ENCODE measurements around the gene MEIS2.

MEIS2 gene

GRCh38 chr15:37100109-37100965 lies at the start of gene MEIS2:
Gene MEIS2 (minus strand): TSS chr15:37100549. CDS start chr15:37099466, 1,083 bp downstream.
- DNase-seq (ENCODE audit: extremely low read depth in 1 of 2, low read depth in 1 of 2), result no peak

GRCh38 chr15:37149146-37149545 lies 48.8 kb upstream of the MEIS2 start:
- DNase-seq (ENCODE audit: extremely low read depth in 1 of 2, low read depth in 1 of 2), result no peak

- no peak for DNase-seq (ENCODE audit: extremely low read depth in 1 of 2, low read depth in 1 of 2)
Measured at GRCh38 chr15:37148714-37149113, 48.4 kb upstream of the MEIS2 start.

DNA sequence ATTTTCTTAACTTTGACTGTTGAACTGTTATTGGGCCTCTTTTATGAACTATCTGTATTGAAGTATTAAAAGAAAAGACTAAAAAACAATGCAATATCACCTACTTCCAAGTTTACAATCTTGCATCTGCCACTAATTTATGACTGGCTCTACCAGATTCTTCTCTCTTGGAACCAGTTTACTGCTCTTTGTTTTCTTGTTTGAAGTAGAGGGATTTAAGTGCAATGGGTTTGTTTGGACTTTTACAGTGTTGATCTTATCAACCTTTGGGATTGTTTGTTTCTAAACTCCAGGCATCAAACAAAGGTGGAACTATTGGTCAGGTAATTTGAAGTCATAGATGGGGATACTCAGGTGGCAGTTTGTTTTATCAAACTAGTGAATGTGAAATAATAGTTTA lies 43.0 kb upstream of the MEIS2 start:
- no peak for DNase-seq (ENCODE audit: extremely low read depth in 1 of 2, low read depth in 1 of 2)

DNA sequence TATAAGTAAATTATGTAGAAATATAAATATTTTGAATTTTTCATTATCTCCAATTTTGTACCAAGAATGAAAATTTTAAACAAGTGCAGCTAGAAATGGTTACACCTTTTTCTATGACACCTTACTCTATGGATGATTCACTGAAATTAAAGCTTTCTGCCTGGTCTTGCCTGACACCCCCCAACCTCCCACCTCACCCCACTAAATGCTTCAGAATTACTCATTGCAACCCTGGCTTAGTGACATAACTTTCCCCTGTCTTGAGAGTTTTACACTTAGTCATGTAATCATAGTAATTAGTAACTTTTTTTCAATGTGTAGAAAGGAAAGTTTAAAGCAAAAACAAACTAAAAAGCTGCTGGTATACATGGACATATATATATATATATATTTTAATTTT lies 42.0 kb upstream of the MEIS2 start:
- no peak for DNase-seq (ENCODE audit: extremely low read depth in 1 of 2, low read depth in 1 of 2)

- DNase-seq (ENCODE audit: extremely low read depth in 1 of 2, low read depth in 1 of 2), result no peak
Measured at GRCh38 chr15:37140531-37141058, 40.2 kb upstream of the MEIS2 start.

GRCh38 chr15:37138591-37139215 lies 38.4 kb upstream of the MEIS2 start:
- no peak for DNase-seq (ENCODE audit: extremely low read depth in 1 of 2, low read depth in 1 of 2)

DNA sequence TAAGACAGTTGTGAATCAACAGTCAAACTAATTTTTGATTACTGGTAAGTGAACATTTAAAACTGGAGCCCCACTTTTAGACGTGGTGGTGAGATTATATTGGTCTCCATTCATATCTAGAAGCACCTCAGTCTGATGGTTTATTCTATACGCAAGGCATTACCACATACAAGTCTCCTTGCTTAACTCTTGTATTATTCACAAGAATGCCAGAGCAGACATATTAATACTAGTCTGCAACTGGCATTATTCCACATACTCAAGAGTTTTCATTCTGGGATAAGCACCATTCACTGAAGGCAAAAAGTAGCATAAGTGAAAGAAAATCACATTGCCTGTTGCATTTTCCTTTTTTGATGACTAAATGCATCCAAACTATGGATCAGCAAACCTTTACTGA lies 36.9 kb upstream of the MEIS2 start:
- DNase-seq (ENCODE audit: extremely low read depth in 1 of 2, low read depth in 1 of 2), result no peak

- DNase-seq (ENCODE audit: extremely low read depth in 1 of 2, low read depth in 1 of 2), result no peak
Measured at GRCh38 chr15:37136666-37137065, 36.3 kb upstream of the MEIS2 start.

DNA sequence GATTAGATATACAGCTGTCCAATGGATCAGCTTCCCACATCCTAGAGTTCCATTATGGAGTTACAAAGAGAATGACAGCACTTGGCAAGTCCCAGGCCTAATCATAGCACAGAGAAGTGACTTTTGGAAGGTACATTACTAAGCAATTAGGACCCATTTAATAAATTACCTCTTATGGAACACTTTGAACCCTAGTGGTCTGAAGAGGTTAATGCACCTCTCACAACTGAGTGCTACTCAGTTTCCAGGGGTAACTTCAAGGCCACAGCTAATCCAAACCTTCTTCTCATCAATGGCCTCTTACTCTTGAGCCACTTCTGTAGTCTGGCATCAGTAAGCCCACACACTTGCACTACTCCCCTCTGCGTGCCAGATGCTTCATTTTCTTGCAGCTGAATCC lies 34.9 kb upstream of the MEIS2 start:
- DNase-seq (ENCODE audit: extremely low read depth in 1 of 2, low read depth in 1 of 2), result no peak

DNA sequence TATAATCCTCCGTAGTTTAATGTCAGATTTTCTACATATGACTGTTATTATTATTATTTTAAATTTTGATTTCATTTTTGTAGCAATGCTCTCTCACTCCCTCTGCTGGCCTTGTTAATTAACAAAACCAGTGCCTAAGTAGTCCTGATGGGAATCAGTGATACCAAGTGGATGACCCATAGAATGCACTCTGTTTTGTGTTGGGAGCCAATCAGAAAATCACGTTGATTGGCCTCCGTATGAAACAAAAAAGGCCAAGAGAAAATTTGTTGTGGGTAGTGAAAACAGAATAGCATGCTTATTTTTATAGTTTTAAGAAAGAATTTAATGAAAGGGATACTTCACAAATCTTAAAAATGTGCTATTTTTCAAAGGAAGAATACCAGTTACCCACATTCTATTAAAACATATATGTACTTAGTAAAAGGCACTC lies 34.4 kb upstream of the MEIS2 start:
- no peak for DNase-seq (ENCODE audit: extremely low read depth in 1 of 2, low read depth in 1 of 2)

- no peak for DNase-seq (ENCODE audit: extremely low read depth in 1 of 2, low read depth in 1 of 2)
Measured at GRCh38 chr15:37134244-37134643, 33.9 kb upstream of the MEIS2 start.

GRCh38 chr15:37133602-37134001 lies 33.3 kb upstream of the MEIS2 start:
- DNase-seq (ENCODE audit: extremely low read depth in 1 of 2, low read depth in 1 of 2), result no peak

DNA sequence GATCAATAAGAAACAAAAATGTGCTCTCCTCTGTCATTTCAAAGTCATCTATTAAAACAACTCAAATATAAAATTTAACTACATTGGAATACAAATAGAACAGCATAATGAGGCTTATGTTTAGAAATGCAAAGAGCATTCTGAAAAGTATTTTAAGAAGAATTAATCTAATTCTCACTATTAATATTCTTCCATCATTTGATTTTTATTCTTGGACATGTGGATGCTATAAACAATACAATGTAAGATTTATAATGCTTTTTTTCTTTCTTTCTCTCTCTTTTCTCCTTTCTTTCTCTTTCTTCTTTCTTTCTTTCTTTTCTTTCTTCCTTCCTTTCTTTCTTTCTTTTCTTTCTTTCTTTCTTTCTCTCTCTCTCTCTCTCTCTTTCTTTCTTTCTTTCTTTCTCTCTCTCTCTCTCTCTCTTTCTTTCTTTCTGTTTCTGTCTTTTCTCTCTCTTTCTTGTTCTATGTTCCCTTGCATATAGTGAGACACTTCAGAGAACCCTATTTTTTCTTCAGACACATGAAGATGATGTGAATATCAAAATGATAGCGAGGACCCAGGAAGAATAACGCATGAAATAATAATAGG lies 32.6 kb upstream of the MEIS2 start:
- no peak for DNase-seq (ENCODE audit: extremely low read depth in 1 of 2, low read depth in 1 of 2)

GRCh38 chr15:37131621-37132020 lies 31.3 kb upstream of the MEIS2 start:
- no peak for DNase-seq (ENCODE audit: extremely low read depth in 1 of 2, low read depth in 1 of 2)

- DNase-seq (ENCODE audit: extremely low read depth in 1 of 2, low read depth in 1 of 2), result no peak
Measured at GRCh38 chr15:37130356-37130755, 30.0 kb upstream of the MEIS2 start.

GRCh38 chr15:37125143-37125542 lies 24.8 kb upstream of the MEIS2 start:
- DNase-seq (ENCODE audit: extremely low read depth in 1 of 2, low read depth in 1 of 2), result no peak

DNA sequence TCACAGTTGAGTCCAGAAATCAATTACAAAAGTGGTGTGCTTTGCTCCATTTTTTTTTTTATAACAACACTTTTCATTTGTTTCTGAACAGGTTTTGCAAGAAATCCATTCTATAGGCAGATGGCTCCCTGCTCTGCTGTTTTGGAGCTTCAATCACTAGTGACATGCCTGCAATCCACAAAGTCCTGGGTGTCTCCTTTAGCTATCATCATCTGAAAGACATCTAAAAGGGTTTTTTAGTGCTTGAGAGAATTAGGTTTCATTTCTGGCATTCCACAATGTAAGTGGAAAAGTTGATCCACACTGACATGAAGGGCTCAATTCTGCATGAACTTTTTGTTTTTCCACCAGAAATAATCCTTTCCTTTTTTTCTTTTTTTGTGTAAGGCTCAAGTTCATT lies 24.0 kb upstream of the MEIS2 start:
- DNase-seq (ENCODE audit: extremely low read depth in 1 of 2, low read depth in 1 of 2), result no peak

DNA sequence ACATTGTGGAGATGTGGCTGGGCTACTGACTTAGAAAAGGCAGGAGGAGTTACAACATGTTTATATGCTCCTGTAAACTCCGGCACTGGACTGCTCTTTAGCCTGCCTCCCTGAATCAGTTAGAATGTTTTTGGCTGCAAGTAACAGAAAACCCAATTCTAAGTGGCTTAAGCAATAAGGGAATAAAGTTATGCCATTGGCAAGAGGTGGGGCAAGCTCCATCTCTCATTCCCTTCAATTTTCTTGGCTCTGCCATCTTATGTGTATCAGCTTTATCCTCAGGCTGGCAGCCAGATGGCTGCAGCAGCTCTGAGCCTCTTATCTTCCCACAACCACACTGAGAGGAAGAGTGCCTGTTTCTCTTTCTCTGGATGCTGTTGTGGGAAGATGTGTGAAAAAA lies 22.4 kb upstream of the MEIS2 start:
- no peak for DNase-seq (ENCODE audit: extremely low read depth in 1 of 2, low read depth in 1 of 2)

- no peak for DNase-seq (ENCODE audit: extremely low read depth in 1 of 2, low read depth in 1 of 2)
Measured at GRCh38 chr15:37121492-37121891, 21.1 kb upstream of the MEIS2 start.

DNA sequence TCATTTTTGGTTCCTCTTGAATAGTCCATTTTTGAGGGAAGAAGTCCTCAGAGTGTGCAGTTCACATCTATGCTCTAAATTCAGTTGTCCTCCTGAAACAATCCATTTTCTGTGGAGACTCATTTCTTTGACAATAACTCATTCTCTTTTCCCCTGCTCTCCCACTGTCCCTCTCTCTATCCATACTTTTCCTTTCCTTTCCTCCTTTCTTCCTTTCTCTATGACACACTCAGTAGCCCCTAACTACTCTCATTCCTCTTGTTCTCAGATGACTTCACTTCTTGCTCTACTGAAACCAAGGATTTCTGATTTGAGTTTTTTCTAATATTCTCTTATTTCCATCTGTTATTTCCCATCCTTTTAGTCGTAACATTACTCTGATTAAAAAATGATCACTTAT lies 16.7 kb upstream of the MEIS2 start:
- no peak for DNase-seq (ENCODE audit: extremely low read depth in 1 of 2, low read depth in 1 of 2)

DNA sequence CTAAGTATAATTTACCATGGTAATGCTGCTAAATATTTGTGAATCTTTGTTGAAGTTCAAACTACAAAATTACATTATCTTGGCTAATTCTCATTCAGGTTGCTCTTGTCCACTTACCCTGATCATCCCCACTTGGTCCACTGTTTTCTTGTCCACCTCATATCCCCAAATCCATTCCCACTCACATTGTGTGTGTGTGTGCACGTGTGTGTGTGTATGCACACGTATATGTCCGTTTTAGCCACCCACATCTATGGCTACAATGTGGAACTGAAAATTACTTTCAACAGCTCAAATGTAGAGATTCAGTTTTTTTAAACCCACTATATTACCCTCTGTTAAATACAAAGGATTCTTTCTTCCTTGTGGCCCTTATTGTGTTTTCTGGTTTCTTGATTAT lies 15.2 kb upstream of the MEIS2 start:
- DNase-seq (ENCODE audit: extremely low read depth in 1 of 2, low read depth in 1 of 2), result no peak
